ENCODE data around the gene ADCY3. TPM values are rescaled to one million over a fixed set of nuclear protein-coding genes. Genes with fewer than 3 reads are reported as not detected.

The ADCY3 gene
- total and polyA plus RNA-seq, 12 donors: 8.0 to 72.0 (median 35.1) TPM

DNA sequence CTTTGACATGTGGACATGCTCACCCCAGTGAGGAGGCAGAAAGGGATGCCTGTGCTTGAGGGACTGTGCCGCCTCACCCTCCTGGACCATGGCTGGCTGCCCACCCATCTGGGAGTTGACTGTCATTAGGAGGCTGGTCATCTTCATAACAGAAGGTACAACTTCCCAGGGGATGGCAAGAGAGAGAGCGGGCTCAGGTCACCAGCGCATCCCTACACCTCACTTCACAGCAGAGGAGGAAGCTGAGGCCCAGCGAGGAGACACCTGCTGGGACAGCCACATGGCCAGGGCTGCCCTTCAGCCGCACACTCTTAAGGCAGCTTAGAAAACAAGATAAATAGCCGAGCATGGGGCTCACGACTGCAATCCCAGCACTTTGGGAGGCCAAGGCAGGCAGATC lies 59.4 kb downstream of the ADCY3 start:
- Histone ChIP-seq H3K27me3 (no peaks in the 10 kb centered on the region), H3K36me3 (replicated peaks in 1 of 2) (no peaks in the 10 kb centered on the region), H3K9me3 (replicated peaks in 1 of 3) (no peaks in the 10 kb centered on the region), H3K27ac (peak overlapping the region in 3 of 5 donors; percentile 23 to 59 (median 57)), H3K4me1 (replicated peaks in 1 of 2) (peaks cover 4 to 11% of the 10 kb centered on the region in 2 donors), H3K4me3 (no peak overlapping the region)
- TF ChIP-seq, protein P1, sequence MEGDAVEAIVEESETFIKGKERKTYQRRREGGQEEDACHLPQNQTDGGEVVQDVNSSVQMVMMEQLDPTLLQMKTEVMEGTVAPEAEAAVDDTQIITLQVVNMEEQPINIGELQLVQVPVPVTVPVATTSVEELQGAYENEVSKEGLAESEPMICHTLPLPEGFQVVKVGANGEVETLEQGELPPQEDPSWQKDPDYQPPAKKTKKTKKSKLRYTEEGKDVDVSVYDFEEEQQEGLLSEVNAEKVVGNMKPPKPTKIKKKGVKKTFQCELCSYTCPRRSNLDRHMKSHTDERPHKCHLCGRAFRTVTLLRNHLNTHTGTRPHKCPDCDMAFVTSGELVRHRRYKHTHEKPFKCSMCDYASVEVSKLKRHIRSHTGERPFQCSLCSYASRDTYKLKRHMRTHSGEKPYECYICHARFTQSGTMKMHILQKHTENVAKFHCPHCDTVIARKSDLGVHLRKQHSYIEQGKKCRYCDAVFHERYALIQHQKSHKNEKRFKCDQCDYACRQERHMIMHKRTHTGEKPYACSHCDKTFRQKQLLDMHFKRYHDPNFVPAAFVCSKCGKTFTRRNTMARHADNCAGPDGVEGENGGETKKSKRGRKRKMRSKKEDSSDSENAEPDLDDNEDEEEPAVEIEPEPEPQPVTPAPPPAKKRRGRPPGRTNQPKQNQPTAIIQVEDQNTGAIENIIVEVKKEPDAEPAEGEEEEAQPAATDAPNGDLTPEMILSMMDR (IDR thresholded peaks at IDR 0.05): no peak
- TF ChIP-seq POLR2A (IDR thresholded peaks at IDR 0.05): no peak
- DNase-seq: no peak
- WGBS, 4 donors: 82 to 93% (median 91%) methylated on average over 2 to 7 of the region's 7 CpGs
- intact Hi-C loops (cut with DNase I): no loop called here

DNA sequence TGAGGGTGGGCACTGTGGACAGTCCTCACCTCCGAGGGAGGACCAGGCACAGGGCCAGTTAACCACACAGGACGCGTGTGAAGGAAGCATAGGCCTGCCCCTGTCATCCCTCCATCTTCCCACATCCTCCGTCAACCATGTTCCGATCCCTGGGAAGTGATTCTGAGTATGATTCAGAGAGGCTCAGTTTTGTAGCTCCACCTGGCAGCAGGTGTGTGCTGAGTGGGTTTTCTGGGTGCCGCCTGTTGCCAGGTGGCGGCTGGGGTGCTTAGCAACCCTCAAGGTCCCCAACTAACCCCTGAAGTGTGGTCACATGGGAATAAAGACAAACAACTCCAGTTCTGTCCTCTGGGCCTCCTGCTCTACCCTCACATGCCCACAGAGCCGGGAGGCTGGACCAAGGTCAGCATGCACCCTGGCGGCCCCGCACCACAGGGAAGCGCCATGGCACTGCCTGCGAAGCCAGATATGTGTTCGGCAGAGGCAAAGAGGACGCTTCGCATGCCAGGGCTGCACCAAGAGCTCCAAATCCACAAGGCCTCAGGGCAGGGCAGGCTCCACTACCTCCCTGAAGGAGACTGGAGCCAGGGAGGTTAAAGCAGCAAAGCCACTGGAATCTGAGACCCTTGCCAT lies 60.0 kb downstream of the ADCY3 start:
- DNase-seq: no peak
- intact Hi-C loops (cut with DNase I): no loop called here
- Histone ChIP-seq H3K4me1 (replicated peaks in 1 of 2) (peaks cover 8 to 15% of the 10 kb centered on the region in 2 donors), H3K36me3 (replicated peaks in 1 of 2) (no peaks in the 10 kb centered on the region), H3K9me3 (replicated peaks in 1 of 3) (no peaks in the 10 kb centered on the region), H3K27ac (peak overlapping the region in 1 of 5 donors; percentile 59), H3K27me3 (no peaks in the 10 kb centered on the region), H3K4me3 (no peak overlapping the region)
- TF ChIP-seq, protein P1 (IDR thresholded peaks at IDR 0.05): no peak
- no peak for TF ChIP-seq POLR2A (IDR thresholded peaks at IDR 0.05)
- WGBS, 4 donors: 89 to 99% (median 95%) methylated on average over 11 to 15 of the region's 15 CpGs

DNA sequence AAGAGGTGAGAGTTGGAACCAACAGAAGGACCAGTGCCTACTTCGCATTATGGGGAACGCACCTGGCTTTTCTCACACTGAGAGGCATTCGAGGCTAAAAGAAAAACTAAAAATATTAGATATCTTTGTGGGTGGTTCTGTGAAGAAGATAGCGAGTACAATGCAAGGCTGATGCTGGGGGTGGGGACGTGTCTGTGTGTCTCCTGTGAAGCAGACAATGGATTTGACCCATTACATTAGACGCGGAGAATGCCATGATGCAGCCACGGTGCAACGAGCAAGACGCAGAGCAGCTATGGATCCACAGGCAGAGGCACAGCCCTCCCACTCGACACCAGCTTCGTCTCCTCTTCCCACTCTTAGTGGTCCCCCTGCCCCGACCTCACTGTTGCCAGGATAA lies 61.0 kb downstream of the ADCY3 start:
- Histone ChIP-seq H3K9me3 (replicated peaks in 1 of 3) (no peaks in the 10 kb centered on the region), H3K4me3 (no peak overlapping the region), H3K4me1 (replicated peaks in 1 of 2) (peaks cover 8 to 15% of the 10 kb centered on the region in 2 donors), H3K27me3 (no peaks in the 10 kb centered on the region), H3K36me3 (replicated peaks in 1 of 2) (no peaks in the 10 kb centered on the region), H3K27ac (peak overlapping the region in 1 of 5 donors; percentile 52)
- intact Hi-C loops (cut with DNase I): no loop called here
- TF ChIP-seq POLR2A (IDR thresholded peaks at IDR 0.05): no peak
- TF ChIP-seq, protein P1 (IDR thresholded peaks at IDR 0.05): no peak
- 91 to 95% (median 93%) methylated on average over 12 to 13 of the region's 13 CpGs for WGBS, 4 donors
- no peak for DNase-seq

DNA sequence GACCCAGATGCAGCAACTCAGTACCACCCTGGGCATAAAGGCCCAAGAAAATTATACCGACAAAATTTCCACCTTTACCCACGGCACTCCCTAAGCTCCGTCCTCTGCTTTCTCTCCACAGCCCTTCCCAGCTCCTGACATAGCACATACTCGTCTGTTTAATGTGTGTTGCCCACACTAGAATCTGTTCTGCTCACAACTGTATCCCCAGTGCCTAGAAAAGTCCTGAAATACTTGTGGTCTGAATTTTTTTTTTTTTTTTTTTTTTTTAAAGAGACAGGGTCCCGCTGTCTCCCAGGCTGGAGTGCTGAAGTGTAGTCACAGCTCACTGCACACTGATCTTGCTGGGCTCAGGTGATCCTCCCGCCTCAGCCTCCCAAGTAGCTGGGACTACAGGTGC lies 62.3 kb downstream of the ADCY3 start:
- H3K9me3 ChIP-seq (replicated peaks in 1 of 3): no peaks in the 10 kb centered on the region
- H3K27ac ChIP-seq: peak overlapping the region in 2 of 5 donors; percentile 70 to 80
- H3K36me3 ChIP-seq (replicated peaks in 1 of 2): no peaks in the 10 kb centered on the region
- no peaks in the 10 kb centered on the region for H3K27me3 ChIP-seq
- intact Hi-C loops (cut with DNase I): no loop called here
- DNase-seq: no peak
- no peak for TF ChIP-seq POLR2A (IDR thresholded peaks at IDR 0.05)
- TF ChIP-seq, protein P1 (IDR thresholded peaks at IDR 0.05): no peak
- no peak overlapping the region for H3K4me3 ChIP-seq
- 87 to 95% (median 93%) methylated on average over 6 of the region's 6 CpGs for WGBS, 4 donors
- H3K4me1 ChIP-seq (replicated peaks in 1 of 2): peaks cover 8 to 15% of the 10 kb centered on the region in 2 donors

Measured in adrenal gland (tissue), 12 donors.